Choroid plexus epithelial cell (primary cell): ENCODE data around the gene DRD4.

ENCODE experiments used
- DNase-seq: peaks from one replicate; pipeline ENCODE4 v3.0.0-alpha.2; 2010; ENCODE audit warnings: low read depth
- H3K4me3 ChIP-seq: 2 replicates; pipeline ENCODE4 v1.5.1; 2011; ENCODE audit warnings: low read depth, mild to moderate bottlenecking, control low read depth, low read length, moderate library complexity
- CTCF ChIP-seq: conservative IDR thresholded peaks from 2 replicates; pipeline ENCODE4 v1.5.1; 2011; ENCODE audit warnings: low read depth, mild to moderate bottlenecking, control low read depth, inconsistent platforms, low read length, moderate library complexity

Gene DRD4

GRCh38 chr11:617912-618682 lies 19.0 kb upstream of the DRD4 start:
- no peak for DNase-seq
- H3K4me3 ChIP-seq = no peak overlapping the region
- TF ChIP-seq CTCF = no peak

- DNase-seq = no peak
- TF ChIP-seq CTCF = no peak
- no peak overlapping the region for H3K4me3 ChIP-seq
Measured at GRCh38 chr11:618856-619627, 18.0 kb upstream of the DRD4 start.

- H3K4me3 ChIP-seq = no peak overlapping the region
- no peak for DNase-seq
- TF ChIP-seq CTCF = no peak
Measured at GRCh38 chr11:619628-620050, 17.4 kb upstream of the DRD4 start.

GRCh38 chr11:620201-620600 lies 16.9 kb upstream of the DRD4 start:
- no peak overlapping the region for H3K4me3 ChIP-seq
- DNase-seq = no peak
- TF ChIP-seq CTCF = no peak

GRCh38 chr11:620935-621814 lies 15.9 kb upstream of the DRD4 start:
- TF ChIP-seq CTCF = no peak
- no peak for DNase-seq
- no peak overlapping the region for H3K4me3 ChIP-seq

- TF ChIP-seq CTCF = no peak
- no peak for DNase-seq
- no peak overlapping the region for H3K4me3 ChIP-seq
Measured at GRCh38 chr11:621838-622237, 15.2 kb upstream of the DRD4 start.
